Spleen (tissue), 11 donors: ENCODE data around the gene CAMK1D. TPM values are rescaled to one million over a fixed set of nuclear protein-coding genes. Genes with fewer than 3 reads are reported as not detected.

Experiments used
- DNase-seq: peaks from one replicate; pipeline ENCODE4 v3.0.0-alpha.2; 2020
- H3K27ac ChIP-seq, 8 donors: fragments of 200-600 bp; sonication (generic) in 7 of 8; 1 replicate in 4 of 8; 2 replicates in 4 of 8; pipeline versions ENCODE4 v1.5.0 to v1.8.0; 2016 to 2021; ENCODE audit warnings: inconsistent platforms in 4 of 8, mild to moderate bottlenecking in 4 of 8, moderate library complexity in 1 of 8
- H3K27me3 ChIP-seq, 7 donors: fragments of 200-600 bp; sonication (generic) in 6 of 7; replicated peaks in 1 of 7; 1 replicate in 4 of 7; 2 replicates in 3 of 7; pipeline versions ENCODE4 v1.5.0 to v1.8.0; 2016 to 2021; ENCODE audit warnings: inconsistent platforms in 3 of 7, mild to moderate bottlenecking in 1 of 7
- H3K36me3 ChIP-seq, 6 donors: fragments of 200-600 bp; sonication (generic) in 5 of 6; 1 replicate in 4 of 6; 2 replicates in 2 of 6; pipeline versions ENCODE4 v1.5.0 to v1.8.0; 2016 to 2021; ENCODE audit warnings: inconsistent platforms in 2 of 6
- H3K4me1 ChIP-seq, 6 donors: fragments of 200-600 bp; sonication (generic) in 5 of 6; 1 replicate in 3 of 6; 2 replicates in 3 of 6; pipeline versions ENCODE4 v1.5.0 to v1.8.0; 2016 to 2021; ENCODE audit warnings: inconsistent platforms in 3 of 6
- H3K4me3 ChIP-seq, 8 donors: fragments of 200-600 bp; sonication (generic) in 7 of 8; 1 replicate in 4 of 8; 2 replicates in 4 of 8; pipeline versions ENCODE4 v1.5.0 to v1.8.0; 2016 to 2021; ENCODE audit warnings: inconsistent platforms in 4 of 8, mild to moderate bottlenecking in 4 of 8, moderate library complexity in 2 of 8
- H3K9me3 ChIP-seq, 8 donors: fragments of 200-600 bp; sonication (generic) in 7 of 8; 1 replicate in 4 of 8; 2 replicates in 4 of 8; pipeline versions ENCODE4 v1.5.0 to v1.8.0; 2016 to 2021; ENCODE audit warnings: inconsistent platforms in 4 of 8
- POLR2A ChIP-seq, 3 donors: fragments of 450-650 bp; IDR thresholded peaks; one replicate each; pipeline ENCODE4 v1.5.1; 2017; ENCODE audit warnings: antibody characterized with exemption in 3 of 3, mild to moderate bottlenecking in 1 of 3
- POLR2AphosphoS5 ChIP-seq, 3 donors: sonication (generic); formaldehyde crosslinking; IDR thresholded peaks; one replicate each; pipeline ENCODE4 v1.5.1; 2017; ENCODE audit warnings: antibody characterized with exemption in 3 of 3
- WGBS, 5 donors: extraction: QIAGEN DNeasy Blood & Tissue Kit in 3 of 5; methylation state at CpG; one replicate each; pipeline versions ENCODE4 v1.1.5 to v1.1.7; 2013 to 2018; 5-methylcytosine and 5-hydroxymethylcytosine counted together
- intact Hi-C: fragments of 100-400 bp; cut with DNase I; formaldehyde crosslinking; loops from one replicate; pipeline ENCODE4 v1.15.0; 2023; ENCODE audit warnings: low total_unique reads
- polyA plus RNA-seq, 3 donors: library from polyadenylated mRNA; stranded (reverse); fragments of 200-250 nt; gene quantifications; one replicate each; pipeline ENCODE4 v1.2.1, GENCODE V29; 2013
- total RNA-seq, 7 donors: library from RNA; depleted of rRNA in 3 of 7; stranded (reverse); fragments of >200 nt in 3 of 7; fragmentation: NEBNext Ultra II Directional in 4 of 7; extraction: Animal tissue kit (Norgen Biotek cat#: 25700) in 4 of 7; gene quantifications; one replicate each; pipeline versions ENCODE4 v1.1.0 to v1.2.1, GENCODE V29; 2016 to 2021
- TF ChIP-seq, protein P1 (sequence below), 11 experiments: fragments of 200-600 bp in 7 of 11; fragments of 450-650 bp in 4 of 11; sonication (generic) in 4 of 11; IDR thresholded peaks in 8 of 11; conservative IDR thresholded peaks in 3 of 11; 1 replicate in 7 of 11; 2 replicates in 4 of 11; pipeline versions ENCODE4 v1.4.0 to v1.8.0; 2016 to 2021; ENCODE audit warnings: antibody characterized with exemption in 11 of 11, inconsistent platforms in 4 of 11, mild to moderate bottlenecking in 1 of 11
- donor health status: healthy with polysubstance abuse.
- donor health status: DM: no; HTN: no; CAD: no; lungs with moderate emphysema.
- donor health status: DM: no; HTN: no; CAD: no.
- donor health status: Bipolar disorder and iron deficiency.
- donor health status: healthy.
- donor health status: DM: no; HTN: no; CAD: no.
- donor health status: DM: yes; HTN: yes; CAD: no.

CAMK1D gene
- total and polyA plus RNA-seq, 10 donors: 6.8 to 34.5 (median 20.0) TPM

DNA sequence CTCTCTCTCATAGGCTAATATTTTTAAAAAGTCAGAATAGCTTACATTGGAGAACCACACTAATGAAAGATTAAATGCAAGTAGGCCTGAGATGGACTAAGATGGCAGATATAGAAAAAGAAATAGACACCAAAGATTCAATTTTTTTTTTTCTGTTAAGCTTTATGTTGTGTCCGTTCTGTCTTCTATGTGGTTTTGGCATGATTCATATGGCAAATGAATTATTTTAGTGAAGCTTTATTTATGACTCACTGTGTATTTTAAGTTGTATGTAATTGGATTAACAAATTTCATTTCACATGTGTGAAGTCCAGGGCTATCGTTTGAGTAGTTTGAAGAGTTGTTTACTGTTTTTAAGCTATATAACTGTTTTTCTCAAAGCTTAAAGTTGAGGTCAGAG is 214.8 kb downstream of the CAMK1D start:
- no peak overlapping the region for H3K27ac ChIP-seq
- no peak for DNase-seq
- intact Hi-C loops: no loop called here
- peaks cover 0 to 34% (median 8%) of the 10 kb centered on the region in 6 donors for H3K4me1 ChIP-seq
- no peak overlapping the region for H3K4me3 ChIP-seq
- whole genome bisulfite sequencing, 5 donors: 56 to 79% (median 64%) methylated on average over 2 of the region's 2 CpGs
- TF ChIP-seq POLR2A (IDR thresholded peaks at IDR 0.05) (no peak), POLR2AphosphoS5 (IDR thresholded peaks at IDR 0.05) (no peak)
- TF ChIP-seq, protein P1, sequence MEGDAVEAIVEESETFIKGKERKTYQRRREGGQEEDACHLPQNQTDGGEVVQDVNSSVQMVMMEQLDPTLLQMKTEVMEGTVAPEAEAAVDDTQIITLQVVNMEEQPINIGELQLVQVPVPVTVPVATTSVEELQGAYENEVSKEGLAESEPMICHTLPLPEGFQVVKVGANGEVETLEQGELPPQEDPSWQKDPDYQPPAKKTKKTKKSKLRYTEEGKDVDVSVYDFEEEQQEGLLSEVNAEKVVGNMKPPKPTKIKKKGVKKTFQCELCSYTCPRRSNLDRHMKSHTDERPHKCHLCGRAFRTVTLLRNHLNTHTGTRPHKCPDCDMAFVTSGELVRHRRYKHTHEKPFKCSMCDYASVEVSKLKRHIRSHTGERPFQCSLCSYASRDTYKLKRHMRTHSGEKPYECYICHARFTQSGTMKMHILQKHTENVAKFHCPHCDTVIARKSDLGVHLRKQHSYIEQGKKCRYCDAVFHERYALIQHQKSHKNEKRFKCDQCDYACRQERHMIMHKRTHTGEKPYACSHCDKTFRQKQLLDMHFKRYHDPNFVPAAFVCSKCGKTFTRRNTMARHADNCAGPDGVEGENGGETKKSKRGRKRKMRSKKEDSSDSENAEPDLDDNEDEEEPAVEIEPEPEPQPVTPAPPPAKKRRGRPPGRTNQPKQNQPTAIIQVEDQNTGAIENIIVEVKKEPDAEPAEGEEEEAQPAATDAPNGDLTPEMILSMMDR (IDR thresholded peaks at IDR 0.05 in 8 of 11, conservative IDR thresholded peaks at IDR 0.05 in 3 of 11): no peak
- H3K27me3 ChIP-seq: no peaks in the 10 kb centered on the region
- no peaks in the 10 kb centered on the region for H3K9me3 ChIP-seq
- no peaks in the 10 kb centered on the region for H3K36me3 ChIP-seq

GRCh38 chr10:12566161-12567115 is 217.1 kb downstream of the CAMK1D start:
- no peaks in the 10 kb centered on the region for H3K36me3 ChIP-seq
- WGBS, 5 donors: 87 to 93% (median 90%) methylated on average over 20 of the region's 20 CpGs
- peaks cover 0 to 30% (median 8%) of the 10 kb centered on the region in 6 donors for H3K4me1 ChIP-seq
- TF ChIP-seq POLR2A (IDR thresholded peaks at IDR 0.05) (no peak), POLR2AphosphoS5 (IDR thresholded peaks at IDR 0.05) (no peak)
- TF ChIP-seq, protein P1 (IDR thresholded peaks at IDR 0.05 in 8 of 11, conservative IDR thresholded peaks at IDR 0.05 in 3 of 11): no peak
- H3K4me3 ChIP-seq: no peak overlapping the region
- DNase-seq: no peak
- no peaks in the 10 kb centered on the region for H3K27me3 ChIP-seq
- intact Hi-C loops: no loop called here
- no peak overlapping the region for H3K27ac ChIP-seq
- H3K9me3 ChIP-seq: no peaks in the 10 kb centered on the region

- Histone ChIP-seq H3K4me3 (no peak overlapping the region), H3K27ac (no peak overlapping the region), H3K27me3 (no peaks in the 10 kb centered on the region), H3K36me3 (peaks cover 0 to 9% (median 0%) of the 10 kb centered on the region in 6 donors), H3K4me1 (peaks cover 0 to 14% (median 0%) of the 10 kb centered on the region in 6 donors), H3K9me3 (peaks cover 0 to 5% (median 0%) of the 10 kb centered on the region in 8 donors)
- DNase-seq: no peak
- WGBS, 5 donors: 73 to 85% (median 79%) methylated on average over 7 of the region's 7 CpGs
- TF ChIP-seq POLR2A (IDR thresholded peaks at IDR 0.05): no peak
- TF ChIP-seq POLR2AphosphoS5 (IDR thresholded peaks at IDR 0.05): no peak
- TF ChIP-seq, protein P1 (IDR thresholded peaks at IDR 0.05 in 8 of 11, conservative IDR thresholded peaks at IDR 0.05 in 3 of 11): no peak
- intact Hi-C loops: no loop called here
Observed at GRCh38 chr10:12568391-12569009, 219.2 kb downstream of the CAMK1D start.

- Histone ChIP-seq H3K4me3 (no peak overlapping the region), H3K9me3 (peaks cover 0 to 16% (median 10%) of the 10 kb centered on the region in 8 donors), H3K27me3 (no peaks in the 10 kb centered on the region), H3K36me3 (peaks cover 0 to 22% (median 0%) of the 10 kb centered on the region in 6 donors), H3K27ac (no peak overlapping the region), H3K4me1 (peaks cover 0 to 11% (median 0%) of the 10 kb centered on the region in 6 donors)
- DNase-seq: no peak
- 78 to 90% (median 79%) methylated on average over 3 of the region's 3 CpGs for WGBS, 5 donors
- intact Hi-C loops: no loop called here
- TF ChIP-seq, protein P1 (IDR thresholded peaks at IDR 0.05 in 8 of 11, conservative IDR thresholded peaks at IDR 0.05 in 3 of 11): no peak
- TF ChIP-seq POLR2AphosphoS5 (IDR thresholded peaks at IDR 0.05) (no peak), POLR2A (IDR thresholded peaks at IDR 0.05) (no peak)
Observed at GRCh38 chr10:12572281-12572680, 222.9 kb downstream of the CAMK1D start.
